Lower leg skin (tissue), 3 donors: ENCODE results near the gene GTF3C4.

Experiments used
- CTCF ChIP-seq, 3 donors: fragments of 450-650 bp; IDR thresholded peaks; one replicate each; pipeline ENCODE4 v1.5.1; 2016; ENCODE audit warnings: antibody characterized with exemption in 3 of 3, mild to moderate bottlenecking in 3 of 3, moderate library complexity in 2 of 3
- POLR2A ChIP-seq, 2 donors: fragments of 450-650 bp; IDR thresholded peaks; one replicate each; pipeline ENCODE4 v1.6.1; 2016 to 2017; ENCODE audit warnings: antibody characterized with exemption in 2 of 2, mild to moderate bottlenecking in 1 of 2, moderate library complexity in 1 of 2

GRCh38 chr9:132728071-132728470 lies 57.8 kb downstream of the GTF3C4 start:
- no peak for TF ChIP-seq CTCF (IDR thresholded peaks at IDR 0.05)
- TF ChIP-seq POLR2A (IDR thresholded peaks at IDR 0.05) = no peak
